ENCODE results near the gene APP. TPM values are rescaled to one million over a fixed set of nuclear protein-coding genes. Genes with fewer than 3 reads are reported as not detected.

Gene APP
- total RNA-seq, 2 experiments from 2014 or later: 39.3 to 39.4 TPM

GRCh38 chr21:25999921-26000582, 170.5 kb downstream of the APP start:
- peak overlapping the region; percentile 26 for H3K4me3 Mint-ChIP-seq
- H3K9me3 Mint-ChIP-seq: no peaks in the 10 kb centered on the region
- POLR2A ChIA-PET: no interaction called here
- peaks cover 6% of the 10 kb centered on the region for H3K36me3 Mint-ChIP-seq (ENCODE audit: low read depth)
- CTCF ChIA-PET: interaction anchor here (1.7 kb wide), 1 partner anchor 171 kb away, joined by 5 read pairs; the partner anchor contains the start of gene APP
- peak; percentile 85 for ATAC-seq
- peaks cover 10% of the 10 kb centered on the region for H3K4me1 Mint-ChIP-seq (ENCODE audit: low read depth)
- TF ChIP-seq CTCF (IDR thresholded peaks at IDR 0.05): no peak
- no peak overlapping the region for H3K27ac Mint-ChIP-seq
- intact Hi-C loops (cut with micrococcal nuclease): no loop called here
- peak; percentile 63 for DNase-seq
- no peaks in the 10 kb centered on the region for H3K27me3 Mint-ChIP-seq

GRCh38 chr21:25997788-25998611, 172.6 kb downstream of the APP start:
- CTCF ChIA-PET: interaction anchor here (1.2 to 1.7 kb wide), 2 partner anchors 11 to 173 kb away, joined by 3 to 5 read pairs; partner anchors contain the start of gene APP
- TF ChIP-seq CTCF (IDR thresholded peaks at IDR 0.05): no peak
- no peaks in the 10 kb centered on the region for H3K9me3 Mint-ChIP-seq
- H3K4me3 Mint-ChIP-seq: no peak overlapping the region
- no peak overlapping the region for H3K27ac Mint-ChIP-seq
- peaks cover 7% of the 10 kb centered on the region for H3K36me3 Mint-ChIP-seq (ENCODE audit: low read depth)
- intact Hi-C loops (cut with micrococcal nuclease): no loop called here
- POLR2A ChIA-PET: interaction anchor here (0.6 kb wide), 1 partner anchor 28 kb away, joined by 3 read pairs; no protein-coding TSS in a partner anchor
- no peak for DNase-seq
- H3K27me3 Mint-ChIP-seq: no peaks in the 10 kb centered on the region
- H3K4me1 Mint-ChIP-seq (ENCODE audit: low read depth): peaks cover 10% of the 10 kb centered on the region
- no peak for ATAC-seq

- DNase-seq (no peak), ATAC-seq (no peak)
- Mint-ChIP-seq H3K27me3 (no peaks in the 10 kb centered on the region), H3K36me3 (ENCODE audit: low read depth) (peaks cover 5% of the 10 kb centered on the region), H3K4me3 (no peak overlapping the region), H3K4me1 (ENCODE audit: low read depth) (peaks cover 6% of the 10 kb centered on the region), H3K27ac (no peak overlapping the region), H3K9me3 (no peaks in the 10 kb centered on the region)
- intact Hi-C loops (cut with micrococcal nuclease): no loop called here
- ChIA-PET CTCF (no interaction called here), POLR2A (no interaction called here)
- TF ChIP-seq CTCF (IDR thresholded peaks at IDR 0.05): no peak
Observed at GRCh38 chr21:25995278-25995677, 175.3 kb downstream of the APP start.

GRCh38 chr21:25994758-25995163, 175.8 kb downstream of the APP start:
- Mint-ChIP-seq H3K27me3 (no peaks in the 10 kb centered on the region), H3K27ac (no peak overlapping the region), H3K36me3 (ENCODE audit: low read depth) (peaks cover 5% of the 10 kb centered on the region), H3K9me3 (no peaks in the 10 kb centered on the region), H3K4me3 (no peak overlapping the region), H3K4me1 (ENCODE audit: low read depth) (peaks cover 5% of the 10 kb centered on the region)
- no peak for TF ChIP-seq CTCF (IDR thresholded peaks at IDR 0.05)
- ATAC-seq (no peak), DNase-seq (no peak)
- POLR2A ChIA-PET: no interaction called here
- intact Hi-C loops (cut with micrococcal nuclease): no loop called here
- CTCF ChIA-PET: no interaction called here

- ChIA-PET POLR2A (no interaction called here), CTCF (no interaction called here)
- intact Hi-C loops (cut with micrococcal nuclease): no loop called here
- Mint-ChIP-seq H3K27ac (no peak overlapping the region), H3K4me3 (no peak overlapping the region), H3K27me3 (no peaks in the 10 kb centered on the region), H3K4me1 (ENCODE audit: low read depth) (no peaks in the 10 kb centered on the region), H3K9me3 (no peaks in the 10 kb centered on the region), H3K36me3 (ENCODE audit: low read depth) (peaks cover 7% of the 10 kb centered on the region)
- TF ChIP-seq CTCF (IDR thresholded peaks at IDR 0.05): no peak
- DNase-seq: no peak
- no peak for ATAC-seq
Observed at GRCh38 chr21:25988738-25989137, 181.8 kb downstream of the APP start.

Data from activated CD8-positive, alpha-beta T cell treated with anti-CD3 and anti-CD28 coated beads for 36 hours (primary cell).